Endothelial cell of umbilical vein (primary cell): ENCODE measurements around the gene TMBIM6.

Experiments
- EZH2 ChIP-seq: IDR thresholded peaks from 2 replicates; pipeline ENCODE4 v1.6.1; 2012; ENCODE audit warnings: borderline replicate concordance, low read depth, mild to moderate bottlenecking, moderate library complexity, low read length, inconsistent platforms; ENCODE audit not compliant: severe bottlenecking
- FOS ChIP-seq: IDR thresholded peaks from 2 replicates; pipeline ENCODE4 v1.6.1; 2011; ENCODE audit warnings: mild to moderate bottlenecking, low read length, moderate library complexity, borderline replicate concordance; ENCODE audit not compliant: insufficient read depth
- GATA2 ChIP-seq: IDR thresholded peaks from 2 replicates; pipeline ENCODE4 v1.7.0; 2011; ENCODE audit warnings: low read depth, mild to moderate bottlenecking, moderate library complexity, mixed read lengths, low read length; ENCODE audit not compliant: insufficient read length, insufficient read depth
- MYC ChIP-seq: IDR thresholded peaks from one replicate; pipeline ENCODE4 v1.6.1; 2011; ENCODE audit warnings: mild to moderate bottlenecking, low read depth, low read length
- POLR2A ChIP-seq: IDR thresholded peaks from 2 replicates; pipeline ENCODE4 v1.6.1; 2012; ENCODE audit warnings: low read depth, mild to moderate bottlenecking, control low read depth, low read length
- POLR2AphosphoS5 ChIP-seq: IDR thresholded peaks from 2 replicates; pipeline ENCODE4 v1.6.1; 2012; ENCODE audit warnings: low read depth, mild to moderate bottlenecking, control low read depth, low read length, moderate library complexity; ENCODE audit not compliant: insufficient read depth
- TF ChIP-seq, protein P1 (sequence below), 2 donors: IDR thresholded peaks; 1 replicate in 1 of 2; 2 replicates in 1 of 2; pipeline ENCODE4 v1.5.1; 2011; ENCODE audit warnings: low read length in 2 of 2, mild to moderate bottlenecking in 2 of 2, moderate library complexity in 2 of 2, control low read depth in 1 of 2, inconsistent platforms in 1 of 2, low read depth in 1 of 2; ENCODE audit not compliant: insufficient read depth in 1 of 2; ENCODE audit errors: extremely low read depth in 1 of 2
- TF ChIP-seq, protein P2 (sequence below): IDR thresholded peaks from 2 replicates; pipeline ENCODE4 v1.6.1; 2011; ENCODE audit not compliant: insufficient read depth, insufficient read length

- TF ChIP-seq GATA2 (no peak), MYC (no peak), POLR2AphosphoS5 (no peak), POLR2A (no peak), FOS (no peak), EZH2 (no peak)
- TF ChIP-seq, protein P1, sequence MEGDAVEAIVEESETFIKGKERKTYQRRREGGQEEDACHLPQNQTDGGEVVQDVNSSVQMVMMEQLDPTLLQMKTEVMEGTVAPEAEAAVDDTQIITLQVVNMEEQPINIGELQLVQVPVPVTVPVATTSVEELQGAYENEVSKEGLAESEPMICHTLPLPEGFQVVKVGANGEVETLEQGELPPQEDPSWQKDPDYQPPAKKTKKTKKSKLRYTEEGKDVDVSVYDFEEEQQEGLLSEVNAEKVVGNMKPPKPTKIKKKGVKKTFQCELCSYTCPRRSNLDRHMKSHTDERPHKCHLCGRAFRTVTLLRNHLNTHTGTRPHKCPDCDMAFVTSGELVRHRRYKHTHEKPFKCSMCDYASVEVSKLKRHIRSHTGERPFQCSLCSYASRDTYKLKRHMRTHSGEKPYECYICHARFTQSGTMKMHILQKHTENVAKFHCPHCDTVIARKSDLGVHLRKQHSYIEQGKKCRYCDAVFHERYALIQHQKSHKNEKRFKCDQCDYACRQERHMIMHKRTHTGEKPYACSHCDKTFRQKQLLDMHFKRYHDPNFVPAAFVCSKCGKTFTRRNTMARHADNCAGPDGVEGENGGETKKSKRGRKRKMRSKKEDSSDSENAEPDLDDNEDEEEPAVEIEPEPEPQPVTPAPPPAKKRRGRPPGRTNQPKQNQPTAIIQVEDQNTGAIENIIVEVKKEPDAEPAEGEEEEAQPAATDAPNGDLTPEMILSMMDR (IDR thresholded peaks at IDR 0.05; ENCODE audit: extremely low read depth in 1 of 2, insufficient read depth in 1 of 2, low read depth in 1 of 2, low read length in 2 of 2): no peak
- TF ChIP-seq, protein P2, sequence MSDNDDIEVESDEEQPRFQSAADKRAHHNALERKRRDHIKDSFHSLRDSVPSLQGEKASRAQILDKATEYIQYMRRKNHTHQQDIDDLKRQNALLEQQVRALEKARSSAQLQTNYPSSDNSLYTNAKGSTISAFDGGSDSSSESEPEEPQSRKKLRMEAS: no peak
Measured at GRCh38 chr12:49720214-49720613, 21.1 kb upstream of the TMBIM6 start.
